NT2/D1 (cell line): ENCODE results near the gene TMEM244.

ENCODE experiments used
- SUZ12 ChIP-seq: IDR thresholded peaks from 2 replicates; pipeline ENCODE4 v1.6.1; 2011; ENCODE audit not compliant: insufficient read length, insufficient read depth; ENCODE audit errors: extremely low read depth
- YY1 ChIP-seq: IDR thresholded peaks from 2 replicates; pipeline ENCODE4 v1.6.1; 2011; ENCODE audit not compliant: insufficient read length, insufficient read depth
- ZNF274 ChIP-seq: IDR thresholded peaks from 2 replicates; pipeline ENCODE4 v1.6.1; 2011; ENCODE audit warnings: mild to moderate bottlenecking, low read depth, low read length

DNA sequence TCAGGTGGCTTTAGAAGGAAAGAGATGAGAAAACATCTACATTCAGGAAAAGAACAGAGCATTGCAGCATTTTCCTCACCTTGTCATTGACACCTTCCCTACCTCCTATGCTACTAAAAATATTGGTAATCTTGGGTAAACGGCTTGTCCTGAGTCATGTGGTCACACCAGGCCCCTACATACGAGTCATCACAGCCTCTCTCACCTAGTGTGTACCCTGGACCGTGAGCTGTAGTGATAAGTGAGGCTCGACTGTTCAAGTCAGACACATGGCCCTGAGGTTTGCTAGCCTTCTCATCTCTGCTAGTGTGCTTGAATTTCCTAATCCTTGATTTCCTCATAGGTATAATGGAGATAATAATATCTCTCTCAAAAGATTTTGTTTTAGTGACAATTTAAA is 29.6 kb upstream of the TMEM244 start:
- TF ChIP-seq ZNF274 (no peak), SUZ12 (no peak), YY1 (no peak)
